Measurements from ENCODE around the gene NCAM2. TPM values are rescaled to one million over a fixed set of nuclear protein-coding genes. Genes with fewer than 3 reads are reported as not detected.

The NCAM2 gene
- total and polyA plus RNA-seq, 9 donors = 0.35 to 6.8 (median 1.2) TPM

DNA sequence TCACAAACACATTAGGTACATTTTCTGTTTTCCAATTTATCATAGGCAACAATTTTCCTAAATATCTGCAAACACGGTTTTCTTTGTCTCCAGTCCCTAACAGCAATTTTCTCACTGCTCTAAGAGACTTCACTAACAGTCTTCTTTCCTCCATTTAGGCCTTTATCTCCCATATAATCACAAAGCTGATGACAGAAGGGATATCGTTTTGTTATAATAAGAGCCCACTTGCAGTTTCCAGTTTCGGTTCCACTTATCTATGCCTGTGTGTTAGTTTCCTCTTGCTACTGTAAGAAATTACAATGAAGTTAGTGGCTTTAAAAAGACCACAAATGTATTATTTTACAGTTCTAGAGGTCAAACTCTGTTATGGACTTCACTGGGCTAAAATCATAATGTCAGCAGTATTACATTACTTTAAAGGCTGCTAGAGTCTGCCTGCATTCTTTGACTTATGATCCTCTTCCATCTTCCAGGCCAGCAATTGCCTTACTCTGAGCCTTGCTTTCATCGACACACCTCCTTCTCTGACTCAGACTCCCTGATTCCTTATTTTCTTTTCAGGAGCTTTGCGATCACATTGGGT is 549.3 kb downstream of the NCAM2 start:
- no peak for DNase-seq
- no peak for TF ChIP-seq POLR2A (IDR thresholded peaks at IDR 0.05)
- Histone ChIP-seq H3K27me3 (no peaks in the 10 kb centered on the region), H3K9me3 (no peaks in the 10 kb centered on the region), H3K4me3 (no peak overlapping the region), H3K36me3 (no peaks in the 10 kb centered on the region), H3K27ac (no peak overlapping the region), H3K4me1 (ENCODE audit: insufficient read depth) (no peaks in the 10 kb centered on the region)
- intact Hi-C loops (cut with DNase I) = no loop called here
- WGBS, 3 donors = 70 to 82% (median 70%) methylated on average over 5 of the region's 5 CpGs

DNA sequence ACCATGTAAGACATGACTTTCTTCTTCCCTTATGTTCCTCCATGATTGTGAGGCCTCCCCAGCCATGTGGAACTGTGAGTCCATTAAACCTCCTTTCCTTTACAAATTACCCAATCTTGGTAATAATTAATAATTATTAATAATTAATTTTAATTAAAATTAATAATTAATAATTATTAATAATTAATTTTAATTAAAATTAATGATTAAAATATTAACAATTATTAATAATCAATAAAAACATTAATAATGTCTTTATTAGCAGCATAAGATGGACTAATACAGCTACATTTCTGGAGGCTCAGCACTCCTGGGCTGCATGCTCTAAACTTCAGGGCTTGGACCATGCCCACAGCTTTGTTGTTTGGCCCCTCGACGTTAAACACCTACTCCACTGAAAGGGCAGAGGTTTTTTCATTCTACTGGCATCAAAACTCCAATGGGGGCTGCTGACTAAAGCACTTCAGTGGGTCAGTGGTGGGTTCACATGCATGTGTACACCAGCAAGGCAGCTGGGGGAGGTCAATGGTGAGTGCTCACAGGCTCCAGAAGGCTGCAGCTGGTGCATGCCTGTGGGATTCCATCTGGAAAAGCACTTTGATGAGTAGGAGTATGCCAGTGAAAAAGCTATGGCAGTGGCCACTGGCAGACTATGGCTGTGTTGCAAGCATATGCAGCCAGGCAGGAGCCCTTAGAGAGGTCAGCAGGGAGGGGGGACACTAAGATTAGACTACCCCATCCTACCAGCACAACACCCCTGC is 561.3 kb downstream of the NCAM2 start:
- 60 to 79% (median 76%) methylated on average over 2 of the region's 2 CpGs for WGBS, 3 donors
- intact Hi-C loops (cut with DNase I) = no loop called here
- H3K9me3 ChIP-seq = no peaks in the 10 kb centered on the region
- TF ChIP-seq POLR2A (IDR thresholded peaks at IDR 0.05) = no peak
- TF ChIP-seq EP300 (IDR thresholded peaks at IDR 0.05) = no peak
- TF ChIP-seq, protein P1, sequence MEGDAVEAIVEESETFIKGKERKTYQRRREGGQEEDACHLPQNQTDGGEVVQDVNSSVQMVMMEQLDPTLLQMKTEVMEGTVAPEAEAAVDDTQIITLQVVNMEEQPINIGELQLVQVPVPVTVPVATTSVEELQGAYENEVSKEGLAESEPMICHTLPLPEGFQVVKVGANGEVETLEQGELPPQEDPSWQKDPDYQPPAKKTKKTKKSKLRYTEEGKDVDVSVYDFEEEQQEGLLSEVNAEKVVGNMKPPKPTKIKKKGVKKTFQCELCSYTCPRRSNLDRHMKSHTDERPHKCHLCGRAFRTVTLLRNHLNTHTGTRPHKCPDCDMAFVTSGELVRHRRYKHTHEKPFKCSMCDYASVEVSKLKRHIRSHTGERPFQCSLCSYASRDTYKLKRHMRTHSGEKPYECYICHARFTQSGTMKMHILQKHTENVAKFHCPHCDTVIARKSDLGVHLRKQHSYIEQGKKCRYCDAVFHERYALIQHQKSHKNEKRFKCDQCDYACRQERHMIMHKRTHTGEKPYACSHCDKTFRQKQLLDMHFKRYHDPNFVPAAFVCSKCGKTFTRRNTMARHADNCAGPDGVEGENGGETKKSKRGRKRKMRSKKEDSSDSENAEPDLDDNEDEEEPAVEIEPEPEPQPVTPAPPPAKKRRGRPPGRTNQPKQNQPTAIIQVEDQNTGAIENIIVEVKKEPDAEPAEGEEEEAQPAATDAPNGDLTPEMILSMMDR (IDR thresholded peaks at IDR 0.05) = no peak
- H3K27ac ChIP-seq = no peak overlapping the region
- DNase-seq = no peak
- H3K27me3 ChIP-seq = no peaks in the 10 kb centered on the region
- no peaks in the 10 kb centered on the region for H3K4me1 ChIP-seq (ENCODE audit: insufficient read depth)
- no peaks in the 10 kb centered on the region for H3K36me3 ChIP-seq
- no peak overlapping the region for H3K4me3 ChIP-seq

Data from ovary (tissue), 9 donors.